ENCODE measurements around the gene CABS1. TPM values are rescaled to one million over a fixed set of nuclear protein-coding genes. Genes with fewer than 3 reads are reported as not detected.

The CABS1 gene
- not detected for total RNA-seq

DNA sequence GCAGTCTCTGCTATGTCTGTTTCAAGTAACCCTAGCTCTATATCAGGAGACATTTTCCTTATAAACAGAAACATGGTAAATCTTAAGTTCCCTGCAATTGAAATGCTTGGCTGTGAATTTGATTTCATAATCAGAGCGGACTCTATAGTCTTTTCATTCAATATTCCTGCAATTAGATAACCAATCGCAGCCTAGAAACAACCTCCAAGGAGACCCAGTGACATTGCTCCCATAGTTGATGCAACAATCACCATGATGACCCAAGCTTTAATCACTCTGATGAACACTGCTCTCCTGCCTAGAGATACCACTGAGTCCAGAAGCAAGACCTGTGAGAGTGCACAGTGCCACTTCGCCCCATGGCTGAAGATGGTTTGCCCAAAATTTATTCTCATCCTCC lies at the start of gene CABS1:
TSS of gene CABS1 (plus strand) at position 301 of the 400 bp plus-strand sequence. CDS start at position 360, 59 bp downstream.
- no peak within 1 kb of the TSS for H3K4me3 ChIP-seq
- ATAC-seq (ENCODE audit: insufficient number of reproducible peaks, low FRiP score, low read depth) (no peak), DNase-seq (ENCODE audit: low spot score) (no peak)
- H3K27ac ChIP-seq, result no peak within 1 kb of the TSS
- no peaks in the 10 kb centered on the region for H3K4me1 ChIP-seq (ENCODE audit: control insufficient read depth in 1 of 2, low read depth in 2 of 2)
- H3K9me3 ChIP-seq, result no peaks in the 10 kb centered on the region
- no peaks in the 10 kb centered on the region for H3K36me3 ChIP-seq
- no peaks in the 10 kb centered on the region for H3K27me3 ChIP-seq (replicated peaks; ENCODE audit: insufficient read depth)
- TF ChIP-seq, protein P1, sequence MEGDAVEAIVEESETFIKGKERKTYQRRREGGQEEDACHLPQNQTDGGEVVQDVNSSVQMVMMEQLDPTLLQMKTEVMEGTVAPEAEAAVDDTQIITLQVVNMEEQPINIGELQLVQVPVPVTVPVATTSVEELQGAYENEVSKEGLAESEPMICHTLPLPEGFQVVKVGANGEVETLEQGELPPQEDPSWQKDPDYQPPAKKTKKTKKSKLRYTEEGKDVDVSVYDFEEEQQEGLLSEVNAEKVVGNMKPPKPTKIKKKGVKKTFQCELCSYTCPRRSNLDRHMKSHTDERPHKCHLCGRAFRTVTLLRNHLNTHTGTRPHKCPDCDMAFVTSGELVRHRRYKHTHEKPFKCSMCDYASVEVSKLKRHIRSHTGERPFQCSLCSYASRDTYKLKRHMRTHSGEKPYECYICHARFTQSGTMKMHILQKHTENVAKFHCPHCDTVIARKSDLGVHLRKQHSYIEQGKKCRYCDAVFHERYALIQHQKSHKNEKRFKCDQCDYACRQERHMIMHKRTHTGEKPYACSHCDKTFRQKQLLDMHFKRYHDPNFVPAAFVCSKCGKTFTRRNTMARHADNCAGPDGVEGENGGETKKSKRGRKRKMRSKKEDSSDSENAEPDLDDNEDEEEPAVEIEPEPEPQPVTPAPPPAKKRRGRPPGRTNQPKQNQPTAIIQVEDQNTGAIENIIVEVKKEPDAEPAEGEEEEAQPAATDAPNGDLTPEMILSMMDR (IDR thresholded peaks at IDR 0.05), result no peak

DNA sequence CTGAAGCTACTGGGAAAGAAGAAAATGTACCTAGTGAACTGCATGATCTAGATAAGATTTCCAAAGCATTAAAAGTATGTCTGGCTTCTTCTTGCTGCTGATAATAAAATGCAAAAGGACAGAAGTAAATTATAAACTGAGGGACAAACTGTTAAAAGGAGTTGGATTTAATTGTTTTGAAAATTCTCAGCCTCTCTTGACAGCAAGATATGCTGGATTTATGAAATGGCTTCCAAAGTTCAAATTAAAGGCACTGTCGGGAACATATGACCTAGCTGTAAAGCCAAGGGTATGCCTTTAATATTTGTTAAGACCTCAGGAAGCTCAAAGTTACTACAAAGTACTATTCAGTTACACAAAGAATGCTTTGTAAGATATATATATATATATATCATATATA lies 46.1 kb upstream of the CABS1 start:
- no peaks in the 10 kb centered on the region for H3K27me3 ChIP-seq (replicated peaks; ENCODE audit: insufficient read depth)
- no peak overlapping the region for H3K4me3 ChIP-seq
- H3K27ac ChIP-seq, result no peak overlapping the region
- no peaks in the 10 kb centered on the region for H3K36me3 ChIP-seq
- DNase-seq (ENCODE audit: low spot score) (no peak), ATAC-seq (ENCODE audit: insufficient number of reproducible peaks, low FRiP score, low read depth) (no peak)
- no peaks in the 10 kb centered on the region for H3K9me3 ChIP-seq
- H3K4me1 ChIP-seq (ENCODE audit: control insufficient read depth in 1 of 2, low read depth in 2 of 2), result no peaks in the 10 kb centered on the region
- TF ChIP-seq, protein P1 (IDR thresholded peaks at IDR 0.05), result no peak

DNA sequence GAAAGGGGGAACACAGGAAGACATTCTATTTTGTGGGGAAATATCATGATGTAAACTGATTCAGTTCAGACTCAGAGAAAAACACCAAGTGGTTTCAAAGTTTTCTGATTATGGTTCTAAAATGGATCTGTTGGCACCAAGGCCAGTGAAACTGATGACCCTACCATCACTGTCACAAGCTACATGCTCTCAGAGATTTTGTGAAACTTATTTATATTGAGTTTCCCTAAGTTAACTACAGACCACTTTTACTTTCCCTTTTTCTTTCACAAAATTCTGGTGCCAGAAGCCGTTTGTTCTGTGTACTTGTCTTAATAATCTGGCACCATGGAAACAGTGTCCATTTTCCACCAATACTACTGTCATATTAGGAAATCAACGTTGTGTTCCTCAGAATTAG lies 43.4 kb upstream of the CABS1 start:
- TF ChIP-seq, protein P1 (IDR thresholded peaks at IDR 0.05), result no peak
- no peaks in the 10 kb centered on the region for H3K9me3 ChIP-seq
- H3K27ac ChIP-seq, result no peak overlapping the region
- H3K27me3 ChIP-seq (replicated peaks; ENCODE audit: insufficient read depth), result no peaks in the 10 kb centered on the region
- no peaks in the 10 kb centered on the region for H3K36me3 ChIP-seq
- no peaks in the 10 kb centered on the region for H3K4me1 ChIP-seq (ENCODE audit: control insufficient read depth in 1 of 2, low read depth in 2 of 2)
- no peak overlapping the region for H3K4me3 ChIP-seq
- ATAC-seq (ENCODE audit: insufficient number of reproducible peaks, low FRiP score, low read depth) (no peak), DNase-seq (ENCODE audit: low spot score) (no peak)

DNA sequence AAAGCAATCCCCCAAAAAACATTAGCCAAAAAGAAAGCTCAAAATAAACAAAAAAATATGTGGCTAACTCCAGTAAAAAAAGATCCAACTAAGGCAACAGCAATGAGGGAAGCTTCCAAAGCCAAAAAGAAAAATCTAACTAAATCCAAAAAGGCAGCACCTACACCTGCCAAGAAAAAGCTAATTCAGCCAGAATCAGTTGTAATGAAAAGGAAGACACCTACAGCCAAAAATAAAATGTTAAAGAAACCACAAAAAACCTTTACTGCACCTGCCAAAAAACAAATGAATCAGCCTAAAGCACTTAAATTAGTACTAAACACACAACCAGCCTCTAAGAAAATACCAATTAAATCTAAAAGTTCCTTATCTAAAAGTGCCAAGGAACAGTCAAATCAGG lies 37.2 kb upstream of the CABS1 start:
- Histone ChIP-seq H3K36me3 (no peaks in the 10 kb centered on the region), H3K27ac (no peak overlapping the region), H3K27me3 (replicated peaks; ENCODE audit: insufficient read depth) (no peaks in the 10 kb centered on the region), H3K9me3 (no peaks in the 10 kb centered on the region), H3K4me3 (no peak overlapping the region), H3K4me1 (ENCODE audit: control insufficient read depth in 1 of 2, low read depth in 2 of 2) (peaks cover 11 to 17% of the 10 kb centered on the region in 2 donors)
- DNase-seq (ENCODE audit: low spot score) (no peak), ATAC-seq (ENCODE audit: insufficient number of reproducible peaks, low FRiP score, low read depth) (no peak)
- TF ChIP-seq, protein P1 (IDR thresholded peaks at IDR 0.05), result no peak

DNA sequence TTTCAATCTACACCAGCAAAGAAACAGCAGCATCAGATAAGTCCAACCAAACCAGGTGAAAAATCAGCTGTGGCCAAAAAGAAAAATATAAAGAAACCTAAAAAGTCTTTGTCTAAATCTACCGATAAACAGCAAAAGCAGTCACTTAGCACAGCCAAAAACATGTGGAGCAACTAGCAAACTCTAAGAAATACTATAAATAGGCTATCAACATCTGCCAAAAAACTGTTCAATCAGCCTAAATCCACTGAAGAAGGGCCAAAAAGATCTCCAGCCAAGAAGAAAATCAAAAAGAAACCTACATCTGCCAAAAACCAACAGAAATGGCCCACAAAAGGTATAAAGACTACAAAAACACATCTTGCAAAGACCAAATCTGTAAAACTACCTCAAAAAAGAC lies 36.7 kb upstream of the CABS1 start:
- DNase-seq (ENCODE audit: low spot score) (no peak), ATAC-seq (ENCODE audit: insufficient number of reproducible peaks, low FRiP score, low read depth) (no peak)
- no peak overlapping the region for H3K4me3 ChIP-seq
- H3K4me1 ChIP-seq (ENCODE audit: control insufficient read depth in 1 of 2, low read depth in 2 of 2), result peaks cover 11 to 17% of the 10 kb centered on the region in 2 donors
- H3K27me3 ChIP-seq (replicated peaks; ENCODE audit: insufficient read depth), result no peaks in the 10 kb centered on the region
- H3K27ac ChIP-seq, result no peak overlapping the region
- TF ChIP-seq, protein P1 (IDR thresholded peaks at IDR 0.05), result no peak
- no peaks in the 10 kb centered on the region for H3K9me3 ChIP-seq
- no peaks in the 10 kb centered on the region for H3K36me3 ChIP-seq

Data from thoracic aorta (tissue), 2 donors.